AG09319 (cell line): ENCODE results near the gene GBF1.
"Not testable (repeated sequence)": the region's sequence is repeated elsewhere in the genome, so short reads cannot be mapped to it uniquely, and the experiment has no call there.

Experiments
- DNase-seq: peaks from one replicate; pipeline ENCODE4 v3.0.0-alpha.2; 2010; ENCODE audit warnings: low read depth; ENCODE audit errors: extremely low read depth
- TF ChIP-seq, protein P1 (sequence below): IDR thresholded peaks from 2 replicates; pipeline ENCODE4 v1.5.1; 2011; ENCODE audit warnings: low read depth, mild to moderate bottlenecking, inconsistent platforms, low read length, moderate library complexity

The GBF1 gene

DNA sequence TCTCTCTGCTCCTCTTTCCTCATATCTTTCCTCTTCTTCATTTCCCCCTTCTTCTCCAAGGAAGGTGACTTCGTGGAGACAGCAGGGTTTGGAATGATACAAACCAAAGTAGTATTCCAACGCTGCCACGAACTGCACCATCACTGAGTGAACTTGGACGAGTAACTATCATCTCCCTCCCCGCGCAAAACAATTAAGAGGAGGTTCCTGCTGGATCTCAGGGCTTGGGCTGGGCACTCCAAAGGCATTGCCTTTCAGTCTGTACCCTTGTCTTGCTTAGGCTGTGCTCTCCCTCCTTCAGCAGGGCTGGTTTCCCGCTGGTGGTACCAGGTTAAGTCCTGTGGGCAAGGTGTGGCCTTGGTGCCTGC is 3.2 kb upstream of the GBF1 start:
- TF ChIP-seq, protein P1, sequence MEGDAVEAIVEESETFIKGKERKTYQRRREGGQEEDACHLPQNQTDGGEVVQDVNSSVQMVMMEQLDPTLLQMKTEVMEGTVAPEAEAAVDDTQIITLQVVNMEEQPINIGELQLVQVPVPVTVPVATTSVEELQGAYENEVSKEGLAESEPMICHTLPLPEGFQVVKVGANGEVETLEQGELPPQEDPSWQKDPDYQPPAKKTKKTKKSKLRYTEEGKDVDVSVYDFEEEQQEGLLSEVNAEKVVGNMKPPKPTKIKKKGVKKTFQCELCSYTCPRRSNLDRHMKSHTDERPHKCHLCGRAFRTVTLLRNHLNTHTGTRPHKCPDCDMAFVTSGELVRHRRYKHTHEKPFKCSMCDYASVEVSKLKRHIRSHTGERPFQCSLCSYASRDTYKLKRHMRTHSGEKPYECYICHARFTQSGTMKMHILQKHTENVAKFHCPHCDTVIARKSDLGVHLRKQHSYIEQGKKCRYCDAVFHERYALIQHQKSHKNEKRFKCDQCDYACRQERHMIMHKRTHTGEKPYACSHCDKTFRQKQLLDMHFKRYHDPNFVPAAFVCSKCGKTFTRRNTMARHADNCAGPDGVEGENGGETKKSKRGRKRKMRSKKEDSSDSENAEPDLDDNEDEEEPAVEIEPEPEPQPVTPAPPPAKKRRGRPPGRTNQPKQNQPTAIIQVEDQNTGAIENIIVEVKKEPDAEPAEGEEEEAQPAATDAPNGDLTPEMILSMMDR: no peak
- DNase-seq: no peak

GRCh38 chr10:102243309-102243708 is 2.0 kb upstream of the GBF1 start:
- DNase-seq: no peak

DNA sequence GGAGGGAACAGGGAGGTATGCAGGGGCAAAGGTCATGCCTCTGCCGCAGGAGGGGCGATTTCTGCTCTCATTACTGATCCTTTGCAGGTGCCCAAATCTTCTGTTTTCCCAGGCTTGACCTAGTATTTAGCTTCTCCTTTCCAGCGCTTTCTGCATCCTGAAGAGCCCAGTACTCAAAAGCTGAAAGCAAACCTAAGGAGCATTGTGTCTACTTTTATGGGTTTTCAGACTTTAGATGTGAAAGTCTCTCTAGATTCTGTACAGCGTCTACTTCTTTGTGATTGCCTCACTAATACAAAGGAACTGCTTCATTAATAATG is 560 bp downstream of the GBF1 start:
- no peak for DNase-seq
- TF ChIP-seq, protein P1: no peak

More at GRCh38 chr10:102243309-102243708, 2.0 kb upstream of the GBF1 start:
- TF ChIP-seq, protein P1: no peak

DNA sequence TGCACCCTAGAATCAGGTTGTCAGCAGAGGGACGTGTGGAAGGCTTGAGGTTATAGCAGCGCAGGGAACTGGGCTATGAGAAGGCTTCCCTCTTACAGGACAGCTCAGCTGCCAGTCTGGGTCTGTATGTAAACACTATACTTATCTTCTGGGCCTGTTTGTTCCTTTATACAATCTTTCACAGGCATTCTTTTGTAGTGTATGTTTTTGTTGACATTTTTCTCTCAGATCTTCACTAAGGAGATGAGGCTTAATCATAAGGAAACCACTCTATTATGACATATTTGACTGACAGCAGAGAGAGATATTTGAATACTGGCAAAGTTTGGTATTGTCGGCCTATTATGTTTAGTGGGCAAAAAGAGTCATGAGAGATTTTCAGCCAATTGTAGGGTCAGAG is 929 bp downstream of the GBF1 start:
- no peak for DNase-seq
- TF ChIP-seq, protein P1: no peak

- no peak for DNase-seq
Observed at GRCh38 chr10:102247734-102248133, 2.4 kb downstream of the GBF1 start.

DNA sequence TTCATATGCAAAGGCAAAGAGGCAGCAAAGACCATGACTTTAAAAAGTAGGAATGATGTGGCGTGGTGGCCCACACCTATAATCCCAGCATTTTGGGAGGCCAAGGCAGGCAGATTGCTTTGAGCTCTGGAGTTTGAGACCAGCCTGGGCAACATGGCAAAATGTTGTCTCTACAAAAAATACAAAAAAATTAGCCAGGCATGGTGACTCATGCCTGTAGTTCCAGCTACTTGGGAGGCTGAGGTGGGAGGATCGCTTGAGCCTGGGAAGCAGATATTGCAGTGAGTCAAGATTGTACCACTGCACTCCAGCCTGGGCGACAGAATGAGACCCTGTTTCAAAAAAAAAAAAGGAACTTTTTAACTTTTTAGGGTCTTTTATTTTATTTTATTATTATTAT is 7.2 kb downstream of the GBF1 start:
- DNase-seq: not testable (repeated sequence)

More at GRCh38 chr10:102247734-102248133, 2.4 kb downstream of the GBF1 start:
- TF ChIP-seq, protein P1: no peak

DNA sequence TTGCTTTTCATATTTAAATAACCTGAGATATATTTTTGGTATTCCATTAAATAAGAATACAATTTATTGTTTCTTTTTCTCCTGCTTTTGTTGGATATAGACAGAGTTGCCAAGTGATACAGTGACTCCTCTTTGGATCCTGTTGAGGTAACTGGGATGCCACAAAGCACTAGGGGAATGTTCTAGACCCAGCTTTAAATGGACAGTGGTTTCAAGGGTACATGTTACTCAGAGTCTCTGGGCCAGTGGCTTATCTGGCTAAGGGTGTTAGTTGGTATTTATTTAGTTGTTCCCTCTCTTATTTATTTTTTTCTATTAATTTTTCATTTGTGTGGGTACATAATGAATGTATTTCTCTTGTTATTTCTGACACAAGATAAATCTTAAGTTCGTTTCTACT is 9.1 kb downstream of the GBF1 start:
- TF ChIP-seq, protein P1: no peak
- no peak for DNase-seq

DNA sequence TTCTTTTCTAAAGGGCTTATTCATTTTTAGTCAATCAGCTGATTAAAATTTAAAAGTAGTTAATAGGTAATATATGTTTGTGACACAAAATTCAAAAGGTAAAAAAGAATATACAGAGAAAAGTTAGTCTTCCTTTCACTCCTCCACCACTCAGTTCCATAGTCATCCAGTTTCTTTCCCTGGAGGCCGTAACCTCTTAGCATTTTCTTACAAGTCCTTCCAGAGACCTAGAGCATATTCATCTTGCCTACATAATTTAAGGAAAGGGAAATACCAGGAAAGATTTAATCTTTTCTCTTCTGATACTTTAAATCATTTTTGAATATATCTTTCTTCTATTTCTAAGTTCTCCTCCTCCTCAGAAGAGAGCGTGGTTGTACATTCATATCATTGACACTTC is 10.1 kb downstream of the GBF1 start:
- TF ChIP-seq, protein P1: no peak
- no peak for DNase-seq
